ENCODE data around the gene GNG11. TPM values are rescaled to one million over a fixed set of nuclear protein-coding genes. Genes with fewer than 3 reads are reported as not detected.

The GNG11 gene
- total and polyA plus RNA-seq, 2 of the 13 experiments (the other 11 are each of a cell fraction or from before 2014, with no cell fraction given), result not detected

DNA sequence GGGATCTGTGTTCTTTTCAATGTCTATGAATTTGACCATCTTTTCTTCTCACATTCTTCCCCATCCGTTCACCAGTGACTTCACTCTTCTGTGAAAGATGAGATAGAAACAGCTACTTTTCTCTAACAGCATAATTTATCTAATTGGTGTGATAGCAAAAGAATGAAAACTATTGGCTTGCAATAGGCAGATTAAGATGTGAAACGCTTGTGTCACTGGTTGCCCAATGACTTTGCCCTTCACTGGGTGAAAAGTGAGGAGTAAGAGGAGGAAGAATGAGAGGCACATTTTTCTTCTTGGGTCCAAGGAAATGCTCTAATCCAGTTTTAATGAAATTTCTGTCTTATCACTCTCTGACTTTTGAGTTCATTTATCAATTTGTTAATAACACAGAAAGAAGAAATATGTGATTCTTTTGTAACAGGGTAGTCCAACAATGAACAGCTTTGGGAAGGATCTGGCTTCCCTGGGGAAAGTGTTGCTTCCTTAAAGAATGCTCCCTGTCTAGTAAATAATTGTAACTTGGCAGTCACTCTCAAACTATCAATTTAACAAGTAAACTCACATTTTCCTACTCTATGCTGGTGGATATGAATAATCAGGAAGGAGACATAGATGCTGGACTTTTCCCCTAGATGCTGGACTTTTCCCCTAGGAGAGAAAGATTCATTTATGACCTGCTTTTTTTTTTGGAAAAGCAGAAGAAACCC lies 47.5 kb downstream of the GNG11 start:
- Histone ChIP-seq H3K9ac (ENCODE audit: insufficient read depth, low read depth, low read length) (no peak overlapping the region), H3K9me3 (ENCODE audit: low read length) (no peaks in the 10 kb centered on the region), H3K4me1 (ENCODE audit: insufficient read depth, low read length) (no peaks in the 10 kb centered on the region), H3K27ac (ENCODE audit: extremely low read length, insufficient read depth, low read length) (no peak overlapping the region), H3K4me3 (replicated peaks in 1 of 3; ENCODE audit: insufficient read depth in 1 of 3, low read depth in 2 of 3, low read length in 3 of 3) (no peak overlapping the region), H3K79me2 (ENCODE audit: insufficient read depth, low read length) (no peaks in the 10 kb centered on the region), H4K20me1 (ENCODE audit: insufficient read depth, low read length) (no peaks in the 10 kb centered on the region), H3K36me3 (replicated peaks in 1 of 2; ENCODE audit: control insufficient read depth in 1 of 2, insufficient read depth in 2 of 2, low read length in 2 of 2) (no peaks in the 10 kb centered on the region), H2AFZ (ENCODE audit: low read length) (no peak overlapping the region), H3K4me2 (ENCODE audit: low read depth, low read length) (no peak overlapping the region), H3K27me3 (ENCODE audit: control insufficient read depth in 1 of 2, insufficient read depth in 2 of 2, low read length in 2 of 2) (no peaks in the 10 kb centered on the region)
- in situ Hi-C loops (cut with HindIII; ENCODE audit: extremely low pct_ligation_motif_present, low pct_unique_long_range_greater_than_20kb) (no loop called here), intact Hi-C loops (cut with micrococcal nuclease; ENCODE audit: unreplicated experiment) (no loop called here)
- TF ChIP-seq ZNF619 (CRISPR knock-in tag; IDR thresholded peaks at IDR 0.05) (no peak), ZMYM2 (CRISPR knock-in tag; IDR thresholded peaks at IDR 0.05) (no peak)
- WGBS (ENCODE audit: low lambda C conversion rate), result 8% methylated on average over 2 of the region's 2 CpGs
- POLR2A ChIA-PET, result no interaction called here
- FAIRE-seq (no peak), ATAC-seq (no peak), DNase-seq (ENCODE audit: low spot score) (no peak)
- no TSS peak for BruUV-seq (replicated peaks)
- CTCF ChIA-PET (ENCODE audit: low intra/inter-chr PET ratio, low total read pairs), result no interaction called here

DNA sequence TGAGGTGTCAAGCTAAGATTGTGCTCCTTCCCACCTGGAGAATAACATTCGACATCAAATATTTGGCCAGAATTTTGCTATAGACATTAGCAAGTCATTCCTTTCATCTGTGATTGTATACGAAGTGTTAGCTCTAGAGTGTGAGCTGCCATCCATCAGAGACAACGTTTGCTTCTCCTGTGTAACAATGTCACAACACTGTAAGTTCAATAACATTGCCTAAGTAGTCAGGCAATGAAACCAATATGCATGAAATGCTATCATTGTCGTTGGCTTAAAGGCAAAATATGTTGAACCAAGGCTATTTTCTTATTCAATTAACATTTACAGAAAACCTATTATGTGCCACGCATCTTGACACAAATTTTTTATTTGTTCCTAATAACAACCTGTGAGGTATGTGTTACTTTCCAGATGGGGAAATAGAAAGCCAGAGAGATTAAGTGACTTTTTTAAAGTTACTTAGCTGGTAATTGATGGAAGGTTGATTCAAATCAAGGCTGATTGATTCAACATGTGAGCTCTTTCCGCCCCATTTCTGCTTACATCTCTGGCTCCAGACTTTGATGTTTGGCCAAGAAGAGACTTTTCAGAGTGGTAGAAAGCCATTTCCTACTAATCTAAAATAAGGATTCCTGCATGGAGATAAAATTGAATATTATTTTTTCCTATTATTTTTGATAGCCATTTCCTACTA lies 50.6 kb downstream of the GNG11 start:
- POLR2A ChIA-PET, result no interaction called here
- H3K4me1 ChIP-seq (ENCODE audit: insufficient read depth, low read length), result no peaks in the 10 kb centered on the region
- TF ChIP-seq, protein P1, sequence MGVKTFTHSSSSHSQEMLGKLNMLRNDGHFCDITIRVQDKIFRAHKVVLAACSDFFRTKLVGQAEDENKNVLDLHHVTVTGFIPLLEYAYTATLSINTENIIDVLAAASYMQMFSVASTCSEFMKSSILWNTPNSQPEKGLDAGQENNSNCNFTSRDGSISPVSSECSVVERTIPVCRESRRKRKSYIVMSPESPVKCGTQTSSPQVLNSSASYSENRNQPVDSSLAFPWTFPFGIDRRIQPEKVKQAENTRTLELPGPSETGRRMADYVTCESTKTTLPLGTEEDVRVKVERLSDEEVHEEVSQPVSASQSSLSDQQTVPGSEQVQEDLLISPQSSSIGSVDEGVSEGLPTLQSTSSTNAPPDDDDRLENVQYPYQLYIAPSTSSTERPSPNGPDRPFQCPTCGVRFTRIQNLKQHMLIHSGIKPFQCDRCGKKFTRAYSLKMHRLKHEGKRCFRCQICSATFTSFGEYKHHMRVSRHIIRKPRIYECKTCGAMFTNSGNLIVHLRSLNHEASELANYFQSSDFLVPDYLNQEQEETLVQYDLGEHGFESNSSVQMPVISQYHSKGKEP (CRISPR knock-in tag; IDR thresholded peaks at IDR 0.05), result no peak
- TF ChIP-seq, protein P2, sequence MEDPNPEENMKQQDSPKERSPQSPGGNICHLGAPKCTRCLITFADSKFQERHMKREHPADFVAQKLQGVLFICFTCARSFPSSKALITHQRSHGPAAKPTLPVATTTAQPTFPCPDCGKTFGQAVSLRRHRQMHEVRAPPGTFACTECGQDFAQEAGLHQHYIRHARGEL (CRISPR knock-in tag; IDR thresholded peaks at IDR 0.05), result no peak
- TF ChIP-seq ASH2L (IDR thresholded peaks at IDR 0.05; ENCODE audit: insufficient read length, low read depth, low read length) (no peak), ZNF816 (CRISPR knock-in tag; IDR thresholded peaks at IDR 0.05; ENCODE audit: borderline replicate concordance) (no peak), ZFP1 (CRISPR knock-in tag; IDR thresholded peaks at IDR 0.05) (no peak), ZC3H4 (CRISPR knock-in tag; IDR thresholded peaks at IDR 0.05; ENCODE audit: borderline replicate concordance) (no peak)
- TF ChIP-seq, protein P3, sequence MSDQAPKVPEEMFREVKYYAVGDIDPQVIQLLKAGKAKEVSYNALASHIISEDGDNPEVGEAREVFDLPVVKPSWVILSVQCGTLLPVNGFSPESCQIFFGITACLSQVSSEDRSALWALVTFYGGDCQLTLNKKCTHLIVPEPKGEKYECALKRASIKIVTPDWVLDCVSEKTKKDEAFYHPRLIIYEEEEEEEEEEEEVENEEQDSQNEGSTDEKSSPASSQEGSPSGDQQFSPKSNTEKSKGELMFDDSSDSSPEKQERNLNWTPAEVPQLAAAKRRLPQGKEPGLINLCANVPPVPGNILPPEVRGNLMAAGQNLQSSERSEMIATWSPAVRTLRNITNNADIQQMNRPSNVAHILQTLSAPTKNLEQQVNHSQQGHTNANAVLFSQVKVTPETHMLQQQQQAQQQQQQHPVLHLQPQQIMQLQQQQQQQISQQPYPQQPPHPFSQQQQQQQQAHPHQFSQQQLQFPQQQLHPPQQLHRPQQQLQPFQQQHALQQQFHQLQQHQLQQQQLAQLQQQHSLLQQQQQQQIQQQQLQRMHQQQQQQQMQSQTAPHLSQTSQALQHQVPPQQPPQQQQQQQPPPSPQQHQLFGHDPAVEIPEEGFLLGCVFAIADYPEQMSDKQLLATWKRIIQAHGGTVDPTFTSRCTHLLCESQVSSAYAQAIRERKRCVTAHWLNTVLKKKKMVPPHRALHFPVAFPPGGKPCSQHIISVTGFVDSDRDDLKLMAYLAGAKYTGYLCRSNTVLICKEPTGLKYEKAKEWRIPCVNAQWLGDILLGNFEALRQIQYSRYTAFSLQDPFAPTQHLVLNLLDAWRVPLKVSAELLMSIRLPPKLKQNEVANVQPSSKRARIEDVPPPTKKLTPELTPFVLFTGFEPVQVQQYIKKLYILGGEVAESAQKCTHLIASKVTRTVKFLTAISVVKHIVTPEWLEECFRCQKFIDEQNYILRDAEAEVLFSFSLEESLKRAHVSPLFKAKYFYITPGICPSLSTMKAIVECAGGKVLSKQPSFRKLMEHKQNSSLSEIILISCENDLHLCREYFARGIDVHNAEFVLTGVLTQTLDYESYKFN (CRISPR knock-in tag; conservative IDR thresholded peaks at IDR 0.05), result no peak

More for the DNA sequence above, 50.6 kb downstream of the GNG11 start:
- H4K20me1 ChIP-seq (ENCODE audit: insufficient read depth, low read length), result no peaks in the 10 kb centered on the region
- H3K4me3 ChIP-seq (replicated peaks in 1 of 3; ENCODE audit: insufficient read depth in 1 of 3, low read depth in 2 of 3, low read length in 3 of 3), result no peak overlapping the region
- intact Hi-C loops (cut with micrococcal nuclease; ENCODE audit: unreplicated experiment) (no loop called here), in situ Hi-C loops (cut with HindIII; ENCODE audit: extremely low pct_ligation_motif_present, low pct_unique_long_range_greater_than_20kb) (no loop called here)
- no peaks in the 10 kb centered on the region for H3K79me2 ChIP-seq (ENCODE audit: insufficient read depth, low read length)
- H3K36me3 ChIP-seq (replicated peaks in 1 of 2; ENCODE audit: control insufficient read depth in 1 of 2, insufficient read depth in 2 of 2, low read length in 2 of 2), result no peaks in the 10 kb centered on the region
- DNase-seq (ENCODE audit: low spot score) (no peak), ATAC-seq (no peak), FAIRE-seq (no peak)
- no peak overlapping the region for H3K4me2 ChIP-seq (ENCODE audit: low read depth, low read length)
- BruUV-seq (replicated peaks), result no TSS peak
- H3K9me3 ChIP-seq (ENCODE audit: low read length), result no peaks in the 10 kb centered on the region
- H3K9ac ChIP-seq (ENCODE audit: insufficient read depth, low read depth, low read length), result no peak overlapping the region
- 53% methylated on average over 6 of the region's 6 CpGs for WGBS (ENCODE audit: low lambda C conversion rate)
- no peak overlapping the region for H2AFZ ChIP-seq (ENCODE audit: low read length)
- no peaks in the 10 kb centered on the region for H3K27me3 ChIP-seq (ENCODE audit: control insufficient read depth in 1 of 2, insufficient read depth in 2 of 2, low read length in 2 of 2)
- no peak overlapping the region for H3K27ac ChIP-seq (ENCODE audit: extremely low read length, insufficient read depth, low read length)
- CTCF ChIA-PET (ENCODE audit: low intra/inter-chr PET ratio, low total read pairs), result no interaction called here
